Heart left ventricle (tissue), 13 donors: ENCODE results near the gene UBE2H.

Source experiments
- POLR2A ChIP-seq, 2 donors: fragments of 450-650 bp; IDR thresholded peaks; one replicate each; pipeline ENCODE4 v1.6.1; 2017; ENCODE audit warnings: antibody characterized with exemption in 2 of 2, mild to moderate bottlenecking in 2 of 2, moderate library complexity in 2 of 2
- TF ChIP-seq, protein P1 (sequence below), 12 donors: fragments of 200-600 bp; sonication (generic) in 4 of 12; IDR thresholded peaks; one replicate each; pipeline versions ENCODE4 v1.5.0 to v1.8.0; 2018 to 2022; ENCODE audit warnings: antibody characterized with exemption in 12 of 12, mild to moderate bottlenecking in 5 of 12
- donor health status: ischemic (EF 13 %, LVEDD 7.1; RV severe dilation, severe dysfunction).
- donor health status: DM: no; HTN: yes; CAD: no.
- donor health status: DM: no; HTN: no; CAD: no.
- donor health status: ischemic (EF 25% LVEDD 6.9; RV normal size, moderate dysfunction).
- donor health status: ischemic (EF 25% LVEDD 5.7; RV mildly dilated, moderate dysfunction).
- donor health status: ischemic (EF 35%, LVEDD 5.7; RV mildly dilated, moderate dysfunction).
- donor health status: nonischemic (EF 11% LVEDD 7.7; RV severe dilation, severe dysfunction).
- donor health status: DM: yes; HTN: yes; CAD: no.
- donor health status: PGD.
- donor health status: ischemic (EF 29% LVEDD 5.4; RV normal size, mild dysfunction).
- donor health status: nonischemic (EF 23%, LVEDD 6.1; RV moderate dilation, normal function).

DNA sequence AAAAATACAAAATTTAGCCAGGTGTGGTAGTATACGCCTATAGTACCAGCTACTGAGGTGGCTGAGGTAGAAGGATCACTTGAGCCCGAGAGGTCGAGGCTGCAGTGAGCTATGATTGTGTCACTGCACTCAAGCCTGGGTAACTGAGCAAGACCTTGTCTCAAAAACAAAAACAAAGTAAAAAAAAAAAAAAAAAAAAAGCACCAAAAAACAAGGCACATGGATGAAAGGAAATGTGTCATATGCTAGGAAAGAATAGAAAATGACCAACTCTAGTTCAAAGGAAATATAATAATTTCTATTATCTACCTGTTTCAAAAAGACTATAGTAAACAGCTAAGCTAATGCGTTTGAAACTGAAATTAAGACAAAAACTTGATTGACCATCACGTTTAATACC is 33.8 kb downstream of the UBE2H start:
- TF ChIP-seq, protein P1, sequence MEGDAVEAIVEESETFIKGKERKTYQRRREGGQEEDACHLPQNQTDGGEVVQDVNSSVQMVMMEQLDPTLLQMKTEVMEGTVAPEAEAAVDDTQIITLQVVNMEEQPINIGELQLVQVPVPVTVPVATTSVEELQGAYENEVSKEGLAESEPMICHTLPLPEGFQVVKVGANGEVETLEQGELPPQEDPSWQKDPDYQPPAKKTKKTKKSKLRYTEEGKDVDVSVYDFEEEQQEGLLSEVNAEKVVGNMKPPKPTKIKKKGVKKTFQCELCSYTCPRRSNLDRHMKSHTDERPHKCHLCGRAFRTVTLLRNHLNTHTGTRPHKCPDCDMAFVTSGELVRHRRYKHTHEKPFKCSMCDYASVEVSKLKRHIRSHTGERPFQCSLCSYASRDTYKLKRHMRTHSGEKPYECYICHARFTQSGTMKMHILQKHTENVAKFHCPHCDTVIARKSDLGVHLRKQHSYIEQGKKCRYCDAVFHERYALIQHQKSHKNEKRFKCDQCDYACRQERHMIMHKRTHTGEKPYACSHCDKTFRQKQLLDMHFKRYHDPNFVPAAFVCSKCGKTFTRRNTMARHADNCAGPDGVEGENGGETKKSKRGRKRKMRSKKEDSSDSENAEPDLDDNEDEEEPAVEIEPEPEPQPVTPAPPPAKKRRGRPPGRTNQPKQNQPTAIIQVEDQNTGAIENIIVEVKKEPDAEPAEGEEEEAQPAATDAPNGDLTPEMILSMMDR (IDR thresholded peaks at IDR 0.05) = no peak
- TF ChIP-seq POLR2A (IDR thresholded peaks at IDR 0.05) = no peak
